SIG-M5 (cell line): ENCODE measurements around the gene CUL1.

Experiments used
- DNase-seq: peaks from one replicate; lab custom pipeline; 2025; lab: John Stamatoyannopoulos, UW

The CUL1 gene

DNA sequence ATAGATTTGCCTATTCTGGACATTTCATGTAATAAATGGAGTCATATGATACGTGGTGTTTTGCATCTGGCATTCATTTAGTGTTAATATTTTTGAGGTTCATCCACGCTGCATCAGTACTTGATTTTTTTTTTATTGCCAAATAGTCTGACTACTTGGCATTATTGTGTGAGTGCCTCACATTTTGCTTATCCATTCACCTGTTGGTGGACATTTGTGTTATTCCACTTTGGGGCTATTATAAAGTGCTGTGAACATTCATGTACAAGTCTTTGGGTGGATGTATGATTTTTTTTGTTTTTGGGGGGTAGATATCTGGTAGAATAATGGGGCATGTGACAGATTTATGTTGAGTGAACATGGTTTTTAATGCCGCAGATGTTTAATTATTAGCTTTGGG lies 19.7 kb downstream of the CUL1 start:
- no peak for DNase-seq

- DNase-seq = no peak
Observed at GRCh38 chr7:148719753-148720152, 21.1 kb downstream of the CUL1 start.

- no peak for DNase-seq
Observed at GRCh38 chr7:148720472-148720871, 21.8 kb downstream of the CUL1 start.

DNA sequence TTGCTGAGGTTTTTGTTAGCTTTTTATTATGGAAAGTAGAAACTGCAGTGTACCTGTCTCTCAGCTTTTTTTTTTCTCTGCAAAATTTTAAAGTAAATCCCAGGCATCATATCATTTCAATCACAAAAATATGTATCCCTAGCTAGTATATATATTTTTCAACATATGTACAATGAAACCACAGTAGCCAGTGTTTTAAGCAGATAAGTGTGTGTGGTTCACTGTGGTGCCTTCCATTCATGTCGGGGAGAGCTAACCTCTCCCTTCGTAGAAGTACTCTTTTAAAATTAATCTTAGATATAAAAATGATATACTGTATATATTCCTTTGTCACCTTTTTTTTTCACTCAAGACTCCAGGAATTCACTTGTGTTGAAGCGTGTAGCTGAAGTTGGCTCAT lies 22.7 kb downstream of the CUL1 start:
- no peak for DNase-seq

- DNase-seq = no peak
Observed at GRCh38 chr7:148722340-148723165, 23.9 kb downstream of the CUL1 start.

GRCh38 chr7:148723166-148723559 lies 24.5 kb downstream of the CUL1 start:
- DNase-seq = no peak

GRCh38 chr7:148723846-148724245 lies 25.1 kb downstream of the CUL1 start:
- DNase-seq = no peak

- no peak for DNase-seq
Observed at GRCh38 chr7:148726385-148726784, 27.7 kb downstream of the CUL1 start.

DNA sequence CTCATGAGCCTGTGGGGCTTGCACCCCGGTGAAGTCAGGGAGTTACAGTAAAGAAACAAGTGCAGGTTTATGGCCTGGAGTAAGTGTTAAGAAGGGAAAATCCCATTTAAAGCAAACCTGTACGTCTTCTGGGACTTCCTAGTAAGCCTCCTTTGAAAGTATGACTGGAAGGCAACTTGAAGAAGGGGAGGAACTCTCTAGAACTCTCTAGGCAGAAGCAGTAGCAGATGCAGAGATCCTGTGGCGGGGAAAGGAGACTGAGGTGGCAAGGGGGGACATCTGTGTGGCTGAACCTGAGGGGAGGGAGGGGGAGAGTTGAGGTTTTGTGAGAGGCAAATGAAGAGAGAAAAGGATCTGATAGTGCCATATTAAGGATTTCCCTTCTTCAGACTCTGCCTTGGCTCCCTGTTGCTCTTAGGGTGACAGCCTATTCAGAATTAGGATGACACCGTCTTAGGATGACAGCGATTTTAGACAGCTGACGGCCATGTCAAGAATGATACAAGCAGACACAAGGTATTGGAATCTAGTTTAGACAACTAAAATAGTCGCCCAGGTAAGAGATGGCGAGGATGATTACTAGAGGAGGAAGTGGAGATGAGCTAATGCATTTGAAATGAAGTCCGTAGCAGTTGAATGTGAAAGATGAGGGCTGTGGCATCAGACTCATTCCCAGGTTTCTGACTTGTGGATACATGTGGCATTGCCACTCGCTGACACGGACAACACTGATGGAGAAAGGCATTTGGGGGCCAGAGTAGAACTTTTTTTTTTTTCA lies 29.0 kb downstream of the CUL1 start:
- DNase-seq = no peak

- no peak for DNase-seq
Observed at GRCh38 chr7:148729984-148730733, 31.5 kb downstream of the CUL1 start.

- DNase-seq = no peak
Observed at GRCh38 chr7:148732862-148733261, 34.2 kb downstream of the CUL1 start.

DNA sequence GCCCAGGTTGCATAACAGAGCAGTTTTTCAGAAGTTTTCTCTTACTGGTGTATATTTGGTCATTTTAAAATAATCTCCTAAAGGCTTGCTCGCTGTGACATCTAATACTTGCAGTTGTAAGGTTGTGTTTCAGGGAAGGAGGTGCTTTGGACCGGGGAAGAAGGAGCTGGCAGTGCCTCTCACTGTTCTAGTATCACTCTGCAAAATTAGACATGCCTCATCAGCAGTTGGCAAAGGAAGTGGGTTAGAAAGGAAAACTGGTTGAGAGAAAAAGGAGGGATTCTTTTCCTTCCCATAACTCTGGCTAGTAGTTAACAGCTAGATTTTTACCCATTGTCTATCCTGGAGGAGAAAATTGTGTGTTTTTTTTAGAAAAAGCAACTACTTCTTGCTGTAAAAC lies 34.8 kb downstream of the CUL1 start:
- DNase-seq = no peak

DNA sequence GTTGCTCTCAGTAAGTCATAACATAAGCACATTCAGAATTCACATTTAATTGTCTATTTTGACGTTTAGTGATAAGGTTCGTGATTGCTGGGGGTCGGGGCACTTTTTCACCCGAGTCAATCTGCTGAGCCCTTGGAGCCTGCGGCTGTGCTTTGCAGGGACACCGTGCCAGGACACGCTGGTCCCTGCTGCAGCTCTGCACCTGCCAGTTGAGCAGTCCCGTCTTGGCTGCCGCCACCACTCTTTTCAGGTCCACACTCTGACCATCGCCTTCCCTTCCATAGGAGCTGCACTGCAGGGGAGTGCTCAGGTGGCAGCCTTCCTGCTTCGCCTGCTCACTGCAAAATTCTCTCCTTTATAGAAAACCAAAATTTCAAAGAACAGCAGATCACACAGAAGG lies 36.4 kb downstream of the CUL1 start:
- no peak for DNase-seq

- DNase-seq = no peak
Observed at GRCh38 chr7:148735967-148736366, 37.3 kb downstream of the CUL1 start.

GRCh38 chr7:148738737-148739535 lies 40.2 kb downstream of the CUL1 start:
- DNase-seq = no peak

- no peak for DNase-seq
Observed at GRCh38 chr7:148746135-148746534, 47.4 kb downstream of the CUL1 start.

DNA sequence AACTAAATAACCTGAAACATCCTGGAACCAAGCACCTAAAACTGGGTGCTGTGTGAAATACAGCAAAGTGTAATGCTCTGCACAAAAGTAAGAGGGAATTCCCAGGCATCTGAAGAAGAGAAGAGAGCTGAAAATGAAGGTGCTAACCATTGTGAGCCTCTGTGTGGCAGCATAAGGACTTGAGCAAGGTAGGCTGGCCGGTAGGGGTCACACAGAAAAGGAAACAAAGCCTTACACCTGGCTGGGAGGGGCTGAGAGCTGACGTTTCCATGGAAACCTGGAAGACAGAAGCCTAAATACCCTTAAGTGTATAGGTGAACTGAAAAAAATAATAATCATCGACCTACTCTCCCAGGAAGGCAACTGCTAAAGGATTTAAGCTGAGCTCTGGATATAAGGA lies 48.6 kb downstream of the CUL1 start:
- no peak for DNase-seq

GRCh38 chr7:148750442-148751355 lies 52.0 kb downstream of the CUL1 start:
- no peak for DNase-seq

GRCh38 chr7:148753224-148753623 lies 54.5 kb downstream of the CUL1 start:
- no peak for DNase-seq

DNA sequence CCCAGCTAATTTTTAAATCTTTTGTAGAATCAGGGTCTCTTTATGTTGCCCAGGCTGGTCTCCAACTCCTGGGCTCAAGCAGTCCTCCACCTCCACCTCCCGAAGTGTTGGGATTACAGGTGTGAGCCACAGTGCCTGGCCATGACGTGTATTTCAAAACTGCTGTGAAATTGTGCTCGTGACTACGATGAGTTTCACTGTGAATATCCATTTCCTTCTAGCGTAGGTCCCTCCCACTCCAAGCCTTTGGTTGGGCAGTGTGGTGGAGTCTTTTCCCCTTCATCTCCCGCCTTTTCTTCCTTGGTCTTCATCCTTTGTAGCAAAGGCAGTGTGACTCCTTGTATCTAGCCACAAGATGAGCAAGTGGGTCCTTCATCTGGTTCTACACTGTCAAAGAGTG lies 56.2 kb downstream of the CUL1 start:
- no peak for DNase-seq
